Stimulated activated effector memory CD8-positive, alpha-beta T cell treated with anti-CD3 and anti-CD28 coated beads, Interleukin-12 subunit alpha, Interleukin-12 subunit beta, amount 100 ng/mL, for 72 hours (primary cell): ENCODE results near the gene NDUFC2.
"Not testable (repeated sequence)": the region's sequence is repeated elsewhere in the genome, so short reads cannot be mapped to it uniquely, and the experiment has no call there.

Experiments
- ATAC-seq: fragments of 150-1000 bp; cut with Tn5 transposase; 2 replicates; pipeline ENCODE4 v1.10.0; 2021
- DNase-seq, 2 donors: peaks; one replicate each; pipeline ENCODE4 v3.0.0; 2021 to 2022; ENCODE audit warnings: low spot score in 2 of 2
- H3K27ac Mint-ChIP-seq: one replicate; pipeline ENCODE4 v1.8.0; 2022; ENCODE audit warnings: mild to moderate bottlenecking, mixed read lengths
- H3K36me3 Mint-ChIP-seq: one replicate; pipeline ENCODE4 v1.8.0; 2022; ENCODE audit warnings: mild to moderate bottlenecking, mixed read lengths
- H3K4me1 Mint-ChIP-seq: one replicate; pipeline ENCODE4 v1.8.0; 2022; ENCODE audit warnings: mixed read lengths
- H3K4me3 Mint-ChIP-seq: one replicate; pipeline ENCODE4 v1.8.0; 2022; ENCODE audit warnings: mild to moderate bottlenecking, mixed read lengths
- H3K9me3 Mint-ChIP-seq: one replicate; pipeline ENCODE4 v1.8.0; 2022; ENCODE audit warnings: mixed read lengths

The NDUFC2 gene

GRCh38 chr11:78066471-78066870, 13.2 kb downstream of the NDUFC2 start:
- ATAC-seq: no peak
- H3K4me3 Mint-ChIP-seq: no peak overlapping the region

DNA sequence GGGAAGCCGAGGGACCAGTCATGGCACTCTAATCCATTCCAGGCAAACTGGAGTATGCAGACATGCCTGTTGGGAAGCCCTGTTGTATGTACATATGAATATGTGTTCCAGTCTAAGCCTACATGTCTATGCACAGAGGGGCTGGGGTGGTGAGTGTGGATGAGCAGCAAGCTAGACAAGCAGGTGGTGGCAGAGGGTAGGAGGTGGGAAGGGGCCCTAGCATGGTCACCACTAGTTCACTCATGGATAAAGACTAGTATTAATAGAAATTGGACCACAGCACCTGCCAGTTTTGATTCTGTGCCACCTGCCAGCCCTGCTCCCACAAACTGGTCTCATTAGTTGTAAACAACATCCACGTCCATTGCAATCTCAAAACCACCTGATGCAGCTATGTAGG, 14.5 kb downstream of the NDUFC2 start:
- Mint-ChIP-seq H3K36me3 (peaks cover 32% of the 10 kb centered on the region), H3K4me1 (no peaks in the 10 kb centered on the region), H3K9me3 (no peaks in the 10 kb centered on the region), H3K27ac (no peak overlapping the region), H3K4me3 (no peak overlapping the region)
- ATAC-seq (no peak), DNase-seq (no peak)

More at GRCh38 chr11:78066471-78066870, 13.2 kb downstream of the NDUFC2 start:
- Mint-ChIP-seq H3K27ac (no peak overlapping the region), H3K4me1 (no peaks in the 10 kb centered on the region), H3K9me3 (no peaks in the 10 kb centered on the region), H3K36me3 (peaks cover 45% of the 10 kb centered on the region)
- no peak for DNase-seq

DNA sequence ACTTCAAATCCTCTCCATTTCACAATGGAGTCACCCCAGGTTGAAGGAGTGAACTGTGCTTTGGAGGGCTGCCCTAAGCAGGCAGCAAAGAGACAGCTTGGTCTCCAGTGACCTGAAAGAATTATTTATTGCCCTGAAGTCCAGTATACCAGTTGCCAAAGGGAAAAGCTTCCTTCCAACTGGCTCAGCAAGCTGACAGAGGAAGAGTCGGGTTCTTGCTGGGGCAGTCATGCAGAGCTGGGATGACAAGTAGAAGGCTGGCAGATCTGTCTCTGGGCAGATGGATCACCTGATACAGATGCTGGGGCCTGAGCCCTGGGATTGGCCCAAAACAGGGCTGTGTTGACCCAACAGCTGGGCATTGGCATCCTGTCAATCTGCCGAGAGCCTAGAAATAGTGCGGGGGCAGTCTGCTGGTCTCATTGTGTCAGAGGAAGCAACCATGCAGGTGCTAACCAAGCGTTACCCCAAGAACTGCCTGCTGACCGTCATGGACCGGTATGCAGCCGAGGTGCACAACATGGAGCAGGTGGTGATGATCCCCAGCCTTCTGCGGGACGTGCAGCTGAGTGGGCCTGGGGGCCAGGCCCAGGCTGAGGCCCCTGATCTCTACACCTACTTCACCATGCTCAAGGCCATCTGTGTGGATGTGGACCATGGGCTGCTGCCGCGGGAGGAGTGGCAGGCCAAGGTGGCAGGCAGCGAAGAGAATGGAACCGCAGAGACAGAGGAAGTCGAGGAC, 16.1 kb downstream of the NDUFC2 start, which contains the start of gene THRSP:
Gene THRSP (plus strand): TSS at position 422 of the 742 bp plus-strand sequence. CDS start 21 bp downstream, at position 443.
- H3K4me3 Mint-ChIP-seq: no peak within 1 kb of the TSS
- H3K9me3 Mint-ChIP-seq: no peaks in the 10 kb centered on the region
- H3K36me3 Mint-ChIP-seq: peaks cover 16% of the 10 kb centered on the region
- no peak within 1 kb of the TSS for H3K27ac Mint-ChIP-seq
- no peaks in the 10 kb centered on the region for H3K4me1 Mint-ChIP-seq
- DNase-seq (no peak), ATAC-seq (no peak)

GRCh38 chr11:78062671-78063070, 17.0 kb downstream of the NDUFC2 start:
- peaks cover 7% of the 10 kb centered on the region for H3K36me3 Mint-ChIP-seq
- H3K9me3 Mint-ChIP-seq: no peaks in the 10 kb centered on the region
- DNase-seq (no peak), ATAC-seq (no peak)
- H3K27ac Mint-ChIP-seq: no peak overlapping the region
- H3K4me1 Mint-ChIP-seq: no peaks in the 10 kb centered on the region
- H3K4me3 Mint-ChIP-seq: no peak overlapping the region

DNA sequence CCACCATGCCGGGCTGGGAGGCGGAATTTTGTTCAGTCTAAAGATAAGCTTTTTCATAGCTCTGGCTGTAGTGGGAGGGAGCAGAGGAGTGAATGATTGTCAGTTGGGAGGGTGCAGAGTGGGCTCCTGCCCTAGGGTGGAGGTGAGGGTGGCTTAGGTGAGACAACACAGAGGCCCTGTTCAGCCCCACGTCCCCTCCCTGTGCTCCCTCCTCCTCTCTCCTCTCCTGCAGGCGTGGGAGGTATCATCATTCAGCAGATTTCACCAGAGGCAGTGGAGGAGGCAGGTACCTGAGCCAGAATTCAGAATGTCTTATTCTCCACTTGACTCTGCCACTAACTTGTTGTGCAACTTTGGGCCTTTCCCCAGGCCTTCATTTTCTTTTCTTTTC, 17.7 kb downstream of the NDUFC2 start:
- Mint-ChIP-seq H3K36me3 (no peaks in the 10 kb centered on the region), H3K4me1 (no peaks in the 10 kb centered on the region), H3K27ac (no peak overlapping the region), H3K4me3 (no peak overlapping the region), H3K9me3 (no peaks in the 10 kb centered on the region)
- DNase-seq (no peak), ATAC-seq (no peak)

GRCh38 chr11:78061088-78061920, 18.4 kb downstream of the NDUFC2 start:
- no peak overlapping the region for H3K27ac Mint-ChIP-seq
- ATAC-seq: no peak

GRCh38 chr11:78060533-78060932, 19.1 kb downstream of the NDUFC2 start:
- Mint-ChIP-seq H3K4me1 (no peaks in the 10 kb centered on the region), H3K36me3 (no peaks in the 10 kb centered on the region), H3K9me3 (no peaks in the 10 kb centered on the region), H3K4me3 (no peak overlapping the region), H3K27ac (no peak overlapping the region)
- DNase-seq (no peak), ATAC-seq (no peak)

More at GRCh38 chr11:78061088-78061920, 18.4 kb downstream of the NDUFC2 start:
- no peaks in the 10 kb centered on the region for H3K4me1 Mint-ChIP-seq
- no peaks in the 10 kb centered on the region for H3K36me3 Mint-ChIP-seq
- DNase-seq: no peak
- no peaks in the 10 kb centered on the region for H3K9me3 Mint-ChIP-seq
- no peak overlapping the region for H3K4me3 Mint-ChIP-seq

- DNase-seq, H3K4me1 Mint-ChIP-seq, H3K9me3 Mint-ChIP-seq, H3K4me3 Mint-ChIP-seq, H3K36me3 Mint-ChIP-seq, H3K27ac Mint-ChIP-seq, ATAC-seq: not testable (repeated sequence)
Measured at GRCh38 chr11:78059749-78060328, 19.8 kb downstream of the NDUFC2 start.

GRCh38 chr11:78057462-78058055, 22.1 kb downstream of the NDUFC2 start:
- no peak overlapping the region for H3K4me3 Mint-ChIP-seq
- no peak for ATAC-seq
- H3K4me1 Mint-ChIP-seq: no peaks in the 10 kb centered on the region
- H3K27ac Mint-ChIP-seq: no peak overlapping the region
- H3K36me3 Mint-ChIP-seq: no peaks in the 10 kb centered on the region
- H3K9me3 Mint-ChIP-seq: no peaks in the 10 kb centered on the region
- DNase-seq: no peak

DNA sequence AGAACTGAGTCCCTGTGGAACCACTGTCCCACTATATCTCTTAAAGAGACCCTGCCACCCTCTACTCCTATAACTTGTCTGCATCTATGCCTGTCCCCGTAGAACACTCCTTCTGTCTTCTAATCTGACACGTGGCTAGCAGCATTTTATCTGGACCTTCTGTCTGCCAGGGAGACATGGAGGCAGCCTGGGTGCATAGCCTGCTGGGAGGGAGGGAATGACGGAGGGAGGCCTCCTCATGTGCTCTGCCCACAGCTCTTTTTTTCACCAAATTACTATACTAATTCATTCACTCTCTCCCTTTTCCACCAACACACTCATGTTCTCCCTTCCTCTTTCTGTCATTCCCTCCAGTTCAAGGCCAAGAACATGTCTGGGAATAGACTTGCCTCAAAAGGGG, 23.6 kb downstream of the NDUFC2 start:
- H3K9me3 Mint-ChIP-seq: no peaks in the 10 kb centered on the region
- DNase-seq (no peak), ATAC-seq (no peak)
- H3K4me1 Mint-ChIP-seq: no peaks in the 10 kb centered on the region
- no peaks in the 10 kb centered on the region for H3K36me3 Mint-ChIP-seq
- H3K4me3 Mint-ChIP-seq: no peak overlapping the region
- H3K27ac Mint-ChIP-seq: no peak overlapping the region

- Mint-ChIP-seq H3K4me3 (no peak overlapping the region), H3K36me3 (no peaks in the 10 kb centered on the region)
Measured at GRCh38 chr11:78054971-78055370, 24.7 kb downstream of the NDUFC2 start.

DNA sequence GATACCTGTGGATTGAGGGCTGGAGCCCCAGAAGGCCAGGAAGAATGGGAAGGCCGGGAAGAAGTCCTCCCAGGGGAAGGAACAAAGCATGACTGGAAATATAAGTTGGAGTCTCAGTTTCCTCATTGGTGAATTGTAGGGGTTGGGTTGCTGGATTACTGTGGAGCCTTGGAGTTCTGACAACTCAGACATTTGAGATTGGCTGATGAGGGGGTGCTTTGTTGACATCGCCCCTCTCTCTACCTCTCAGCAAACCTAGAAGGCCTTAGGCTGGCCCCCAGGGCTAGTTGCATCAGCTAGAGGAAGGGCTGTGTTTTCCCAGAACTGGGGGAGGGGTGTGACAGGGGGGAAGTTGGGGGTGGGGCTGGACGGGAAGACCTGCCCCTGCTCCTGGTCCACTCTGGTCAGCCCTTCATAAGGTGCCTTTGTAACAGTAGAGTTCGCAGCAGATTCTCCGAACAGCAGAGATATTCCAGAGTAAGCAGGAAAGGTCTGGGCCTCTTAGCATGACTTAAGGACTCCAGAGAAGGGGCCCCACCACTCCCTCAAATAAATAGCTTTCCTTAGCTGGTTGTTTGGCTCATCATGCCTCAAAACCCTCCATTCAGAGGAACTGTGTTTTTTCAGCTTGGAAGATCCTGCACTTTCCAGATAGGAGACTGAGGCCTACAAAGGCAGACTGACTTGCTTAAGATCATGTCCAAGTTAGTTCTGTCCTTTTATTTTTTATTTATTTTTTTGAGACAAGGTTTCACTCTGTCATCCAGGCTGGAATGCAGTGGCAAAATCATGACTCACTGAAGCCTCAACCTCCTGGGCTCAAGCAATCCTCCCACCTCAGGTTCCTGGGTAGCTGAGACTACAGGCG, 28.5 kb downstream of the NDUFC2 start:
- Mint-ChIP-seq H3K27ac (peak overlapping the region; percentile 60), H3K4me3 (no peak overlapping the region), H3K9me3 (no peaks in the 10 kb centered on the region), H3K36me3 (no peaks in the 10 kb centered on the region), H3K4me1 (peaks cover 2% of the 10 kb centered on the region)
- ATAC-seq (no peak), DNase-seq (no peak)

More at GRCh38 chr11:78054971-78055370, 24.7 kb downstream of the NDUFC2 start:
- H3K9me3 Mint-ChIP-seq: no peaks in the 10 kb centered on the region
- no peak overlapping the region for H3K27ac Mint-ChIP-seq
- no peak for DNase-seq
- no peaks in the 10 kb centered on the region for H3K4me1 Mint-ChIP-seq
- no peak for ATAC-seq

- no peaks in the 10 kb centered on the region for H3K36me3 Mint-ChIP-seq
- no peak for ATAC-seq
- H3K9me3 Mint-ChIP-seq: no peaks in the 10 kb centered on the region
- H3K4me3 Mint-ChIP-seq: no peak overlapping the region
- peaks cover 10% of the 10 kb centered on the region for H3K4me1 Mint-ChIP-seq
- no peak overlapping the region for H3K27ac Mint-ChIP-seq
- no peak for DNase-seq
Measured at GRCh38 chr11:78049348-78049747, 30.3 kb downstream of the NDUFC2 start.

GRCh38 chr11:78048561-78048960, 31.1 kb downstream of the NDUFC2 start:
- H3K4me1 Mint-ChIP-seq: peaks cover 12% of the 10 kb centered on the region
- ATAC-seq (no peak), DNase-seq (no peak)
- no peaks in the 10 kb centered on the region for H3K9me3 Mint-ChIP-seq
- no peak overlapping the region for H3K4me3 Mint-ChIP-seq
- no peak overlapping the region for H3K27ac Mint-ChIP-seq
- H3K36me3 Mint-ChIP-seq: no peaks in the 10 kb centered on the region
